ENCODE measurements around the gene ACTR3C.
A peak's percentile ranks its signal among the peaks of the same experiment; 100 is the strongest.
"Not testable (repeated sequence)": the region's sequence is repeated elsewhere in the genome, so short reads cannot be mapped to it uniquely, and the experiment has no call there.

The ACTR3C gene

DNA sequence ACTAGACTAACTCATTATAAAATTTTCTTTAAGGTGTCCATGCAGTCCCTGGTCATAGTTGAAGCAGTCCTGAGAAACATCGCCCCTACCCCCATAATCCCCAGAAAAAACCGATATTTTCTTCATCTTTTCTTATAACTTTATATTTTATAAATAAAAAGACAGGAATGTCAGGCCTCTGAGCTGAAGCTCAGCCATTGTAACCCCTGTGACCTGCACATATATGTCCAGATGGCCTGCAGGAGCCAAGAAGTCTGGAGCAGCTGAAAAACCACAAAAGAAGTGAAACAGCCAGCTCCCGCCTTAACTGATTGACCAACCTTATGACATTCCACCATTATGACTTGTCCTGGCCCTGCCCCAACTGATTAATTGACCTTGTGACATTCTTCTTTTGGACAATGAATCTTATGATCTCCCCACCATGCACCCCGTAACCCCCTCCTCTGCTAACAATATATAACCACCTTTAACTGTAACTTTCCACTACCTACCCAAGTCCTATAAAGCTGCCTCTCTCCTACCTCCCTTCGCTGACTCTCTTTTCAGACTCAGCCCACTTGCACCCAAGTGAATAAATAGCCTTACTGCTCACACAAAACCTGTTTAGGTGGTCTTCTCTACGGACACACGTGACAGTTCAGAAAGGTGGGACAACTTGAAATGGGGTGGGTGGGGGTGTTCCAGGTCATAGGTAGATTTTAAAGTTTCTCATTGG lies 10.5 kb downstream of the ACTR3C start:
- DNase-seq = not testable (repeated sequence)

DNA sequence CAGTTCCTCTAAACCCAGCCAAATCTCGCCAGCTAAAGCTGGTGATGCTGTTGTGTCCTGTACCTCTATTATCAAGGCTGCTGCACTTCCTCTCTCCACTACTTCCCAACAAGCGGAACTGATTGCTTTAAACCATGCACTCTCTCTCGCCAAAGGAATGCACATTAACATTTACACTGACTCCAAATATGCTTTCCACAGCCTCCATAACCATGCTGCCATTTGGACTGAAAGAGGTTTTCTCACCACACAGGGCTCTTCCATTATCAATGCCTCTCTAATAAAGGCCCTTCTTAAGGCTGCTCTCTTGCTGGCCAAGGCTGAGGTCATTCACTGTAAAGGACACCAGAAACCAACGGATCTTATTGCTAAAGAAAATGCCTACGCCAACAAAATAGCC lies 11.6 kb downstream of the ACTR3C start:
- DNase-seq = no peak

DNA sequence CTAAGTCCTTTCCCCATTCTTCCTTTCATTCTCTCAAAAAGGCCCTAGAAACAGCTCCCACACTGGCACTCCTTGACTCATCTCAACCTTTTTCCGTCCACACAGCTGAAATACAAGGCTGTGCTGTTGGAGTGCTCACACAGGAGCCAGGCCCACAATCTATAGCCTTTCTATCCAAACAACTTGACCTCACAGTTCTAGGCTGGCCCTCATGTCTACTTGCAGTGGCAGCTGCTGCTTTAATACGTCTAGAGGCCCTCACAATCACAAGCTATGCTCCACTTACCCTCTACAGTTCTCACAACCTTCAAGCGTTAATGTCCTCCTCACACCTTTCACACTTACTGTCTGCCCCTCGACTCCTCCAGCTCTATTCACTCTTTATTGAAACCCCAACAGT lies 12.2 kb downstream of the ACTR3C start:
- DNase-seq = no peak

DNA sequence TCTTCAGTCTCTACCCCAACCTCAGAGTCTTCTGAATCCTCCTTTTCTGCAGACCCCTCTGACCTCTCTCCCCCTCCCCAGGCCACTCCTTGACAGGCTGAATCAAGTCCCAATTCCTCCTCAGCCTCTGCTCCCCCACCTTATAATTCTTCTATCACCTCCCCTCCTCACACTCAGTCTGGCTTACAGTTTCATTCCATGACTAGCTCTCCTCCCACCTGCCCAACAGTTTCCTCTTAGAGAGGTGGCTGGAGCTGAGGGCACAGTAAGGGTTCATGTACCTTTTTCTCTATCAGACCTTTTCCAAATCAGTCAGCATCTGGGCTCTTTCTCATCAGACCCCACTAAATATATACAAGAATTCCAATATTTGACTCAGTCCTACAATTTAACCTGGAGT lies 14.8 kb downstream of the ACTR3C start:
- DNase-seq = no peak

DNA sequence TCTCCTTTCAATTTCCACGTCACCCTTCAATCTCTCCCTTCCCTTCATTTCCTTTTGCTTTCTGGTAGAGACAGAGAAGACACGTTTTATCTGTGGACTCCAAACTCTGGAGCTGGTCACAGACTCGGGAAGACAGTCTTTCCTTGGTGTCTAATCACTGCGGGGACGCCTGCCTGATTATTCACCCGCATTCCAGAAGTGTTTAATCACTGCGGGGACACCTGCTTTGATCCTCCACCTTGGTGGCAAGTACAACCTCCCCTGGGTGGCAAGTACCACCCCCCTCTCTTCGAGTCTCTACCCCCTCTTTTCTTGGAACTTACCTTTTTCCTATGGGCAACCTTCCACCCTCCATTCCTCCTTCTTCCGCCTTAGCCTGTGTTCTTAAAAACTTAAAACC lies 15.4 kb downstream of the ACTR3C start:
- DNase-seq = no peak

DNA sequence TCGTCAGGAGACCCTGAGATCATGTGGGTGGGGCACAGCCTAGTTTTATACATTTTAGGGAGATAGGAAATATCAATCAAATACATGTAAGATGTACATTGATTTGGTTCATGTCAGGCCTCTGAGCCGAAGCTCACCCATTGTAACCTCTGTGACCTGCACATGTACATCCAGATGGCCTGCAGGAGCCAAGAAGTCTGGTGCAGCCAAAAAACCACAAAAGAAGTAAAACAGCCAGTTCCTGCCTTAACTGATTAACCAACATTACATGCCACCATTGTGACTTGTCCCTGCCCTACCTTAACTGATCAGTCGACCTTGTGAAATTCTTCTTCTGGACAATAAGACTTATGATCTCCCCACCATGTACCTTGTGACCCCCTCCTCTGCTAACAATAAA lies 16.2 kb downstream of the ACTR3C start:
- DNase-seq = no peak

DNA sequence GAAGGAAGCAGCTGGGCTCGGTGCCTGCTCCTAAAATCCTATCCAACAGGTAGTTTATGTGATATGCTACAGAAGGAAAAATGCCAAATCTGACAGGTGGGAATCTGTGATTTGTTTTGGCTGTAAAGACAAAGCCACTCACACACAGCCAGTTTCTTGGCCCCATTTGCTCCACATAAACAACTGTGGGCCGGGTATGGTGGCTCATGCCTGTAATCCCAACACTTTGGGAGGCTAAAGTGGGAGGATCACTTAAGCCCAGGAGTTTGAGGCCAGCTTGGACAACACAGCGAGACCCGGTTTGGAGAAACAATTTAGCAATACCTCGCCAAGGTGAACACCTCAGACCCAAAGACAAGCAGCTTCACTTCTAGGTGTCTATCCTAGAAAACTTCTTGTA lies 17.0 kb downstream of the ACTR3C start:
- DNase-seq = not testable (repeated sequence)

DNA sequence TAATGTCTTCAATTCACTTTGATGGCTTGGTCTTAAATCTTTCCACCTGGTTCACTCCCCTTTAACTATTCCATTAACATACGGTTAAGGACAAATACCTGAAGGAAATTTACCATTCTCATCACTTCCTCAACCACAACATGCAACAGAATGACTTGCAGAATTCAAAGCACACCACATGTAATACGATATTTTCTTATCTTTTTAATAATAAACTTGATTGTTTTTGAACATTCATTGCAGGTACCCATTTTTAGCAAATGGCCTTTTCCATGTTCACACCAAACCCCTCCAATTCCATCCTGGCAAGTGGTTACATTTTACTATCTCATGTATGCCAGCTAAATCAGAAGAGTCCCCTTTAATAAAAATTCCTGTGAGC lies 17.5 kb downstream of the ACTR3C start:
- not testable (repeated sequence) for DNase-seq

DNA sequence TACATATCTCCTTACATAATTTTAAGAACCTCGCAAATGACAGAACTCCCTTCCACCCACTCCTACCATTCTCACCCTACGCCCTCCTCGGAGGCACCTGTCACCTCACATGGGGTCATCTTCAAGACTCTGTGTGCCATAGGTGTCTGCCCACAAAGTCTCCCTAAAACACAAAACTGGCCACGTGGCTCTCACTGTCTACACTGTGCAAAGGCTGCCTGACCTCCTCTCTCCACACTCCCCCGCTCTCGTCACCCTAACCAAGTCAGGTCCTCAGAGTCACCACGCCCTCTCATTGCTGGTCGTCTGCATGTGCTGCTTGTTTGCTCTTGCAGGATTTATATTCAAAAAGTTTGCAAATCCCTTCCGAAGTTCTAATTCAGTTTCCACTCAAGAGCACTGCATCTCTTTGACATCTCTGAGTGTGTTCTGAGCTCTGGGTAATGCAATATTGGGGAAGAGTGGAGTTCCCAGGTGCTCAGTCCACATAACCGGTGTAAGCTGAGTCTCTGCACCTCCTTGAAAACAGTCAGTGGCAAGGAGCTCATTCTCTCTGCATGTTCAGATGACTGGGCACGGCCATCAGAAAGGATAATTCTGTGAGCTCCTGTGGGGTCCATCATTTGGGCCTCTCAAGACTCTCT lies 18.0 kb downstream of the ACTR3C start:
- not testable (repeated sequence) for DNase-seq

DNA sequence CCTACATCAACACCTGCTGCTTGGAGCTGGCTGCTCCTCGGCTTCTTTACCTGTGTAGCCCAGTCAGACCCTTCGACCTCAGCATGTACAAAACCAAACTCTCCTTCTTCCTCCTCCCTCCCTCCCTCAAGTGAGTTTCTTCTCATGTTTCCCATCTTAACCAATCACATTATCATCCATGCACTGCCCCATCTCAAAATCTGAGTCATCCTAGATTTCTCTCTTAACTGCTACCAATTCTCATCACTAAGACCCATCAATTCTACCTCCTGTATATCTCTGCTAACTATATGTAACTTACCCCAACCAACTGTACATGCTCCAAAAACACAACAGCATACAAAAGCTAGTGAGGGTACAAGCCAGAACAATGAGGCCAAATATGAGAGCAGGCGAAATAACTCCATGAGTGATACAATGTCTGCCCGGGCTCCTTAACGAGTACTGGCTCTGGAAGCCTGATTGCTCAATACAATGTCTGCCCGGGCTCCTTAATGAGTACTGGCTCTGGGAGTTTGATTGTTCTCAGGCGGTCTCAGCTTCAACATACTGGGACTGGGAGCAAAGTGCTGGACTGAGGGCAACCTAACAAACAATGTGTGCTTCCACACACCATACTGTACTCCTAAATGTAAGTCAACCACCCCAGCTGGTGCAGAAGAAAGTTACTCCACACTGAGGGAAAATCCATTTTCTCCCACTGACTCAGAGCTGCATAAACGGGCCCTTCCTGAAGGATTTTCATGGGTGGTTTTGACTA lies 18.7 kb downstream of the ACTR3C start:
- not testable (repeated sequence) for DNase-seq

DNA sequence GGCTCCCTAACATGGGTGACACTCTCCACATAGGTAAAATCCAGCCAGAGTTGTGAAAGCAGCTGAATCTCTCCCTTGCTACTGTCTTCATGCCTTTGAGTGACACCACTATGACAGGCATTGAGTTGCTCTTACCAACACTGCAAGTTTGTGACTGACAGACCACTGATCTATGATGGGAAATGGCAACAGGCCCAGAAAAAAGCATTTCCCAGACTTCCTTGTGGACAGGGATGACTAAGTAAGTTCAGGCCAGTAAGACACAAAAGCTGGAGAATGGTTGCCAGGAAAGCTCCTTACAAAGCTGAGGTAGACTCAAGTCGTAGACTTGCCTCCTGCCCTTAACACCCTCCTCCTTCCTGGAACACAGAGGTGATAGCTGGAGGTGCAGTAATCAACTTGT lies 20.4 kb downstream of the ACTR3C start:
- DNase-seq = not testable (repeated sequence)

DNA sequence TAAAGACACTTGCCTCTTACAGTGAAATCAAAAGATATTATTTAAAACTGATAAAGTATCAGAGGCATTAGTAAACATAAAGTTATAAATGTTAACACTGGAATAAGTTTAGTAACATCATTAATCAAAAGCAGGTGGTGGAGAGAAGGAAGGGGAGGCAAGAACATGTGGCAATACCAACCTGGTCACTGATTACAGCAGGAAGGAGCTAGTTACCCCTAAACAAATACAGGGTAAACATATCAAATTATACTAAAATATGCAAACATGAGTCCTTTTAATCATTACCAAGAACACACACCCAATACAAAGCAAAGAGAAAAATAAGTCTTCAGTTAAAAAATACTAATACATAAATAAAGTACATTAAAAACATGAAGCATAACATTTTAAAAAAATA lies 25.4 kb downstream of the ACTR3C start:
- DNase-seq = not testable (repeated sequence)

DNA sequence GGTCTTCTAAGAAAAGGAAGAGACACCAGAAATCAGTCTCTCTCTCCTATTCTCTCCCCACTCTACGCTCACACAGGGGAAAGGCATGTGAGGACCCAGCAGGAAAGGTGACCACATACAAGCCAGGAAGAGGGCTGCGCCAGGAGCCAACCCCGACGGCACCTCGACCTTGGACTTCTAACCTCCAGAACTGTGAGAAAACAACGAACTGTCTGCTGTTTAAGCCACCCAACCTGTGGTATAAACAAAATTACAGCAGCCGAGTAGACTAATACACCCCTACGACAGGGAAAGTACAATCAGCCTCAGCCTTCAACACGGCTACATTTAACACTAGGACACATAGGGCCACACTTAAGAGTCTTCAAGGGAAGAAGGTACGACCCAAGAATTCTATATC lies 26.5 kb downstream of the ACTR3C start:
- not testable (repeated sequence) for DNase-seq

DNA sequence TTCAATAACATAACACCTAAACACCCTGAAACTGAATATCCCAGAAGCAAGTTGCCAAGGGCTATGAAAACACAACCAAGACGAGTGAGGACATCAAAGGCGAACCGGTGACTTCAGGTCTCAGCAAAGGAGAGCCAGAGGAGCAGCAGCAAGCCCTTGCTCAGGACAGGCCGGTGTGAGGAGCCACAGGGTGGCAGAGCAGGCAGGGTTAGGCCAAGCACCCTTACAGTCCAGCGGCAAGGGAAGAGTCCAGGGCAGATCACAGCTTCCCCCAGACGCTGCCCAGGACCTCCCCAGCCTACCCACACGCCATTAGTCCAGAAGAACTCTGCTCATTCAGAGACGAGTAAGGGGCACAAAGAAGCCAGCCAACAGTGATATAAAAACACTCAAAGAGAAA lies 27.7 kb downstream of the ACTR3C start:
- DNase-seq = not testable (repeated sequence)

DNA sequence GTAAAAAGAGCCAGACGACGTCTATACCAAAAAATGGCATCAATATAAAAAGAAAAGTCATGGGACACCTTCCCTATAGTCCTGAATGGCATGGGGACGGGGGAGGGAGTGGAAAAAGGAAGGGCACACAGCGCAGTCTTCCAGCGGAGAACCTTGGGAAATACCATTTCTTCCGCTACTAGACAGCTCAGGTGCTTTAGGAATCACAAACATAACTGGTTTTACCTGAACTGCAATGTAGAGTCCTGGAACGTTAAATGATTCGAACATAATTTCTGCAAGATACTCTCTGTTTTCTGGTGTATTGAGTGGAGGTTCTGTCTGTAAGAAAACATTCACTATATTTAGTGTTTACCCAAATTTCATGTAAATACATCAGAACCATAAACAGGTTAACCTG lies 28.3 kb downstream of the ACTR3C start:
- DNase-seq = not testable (repeated sequence)

DNA sequence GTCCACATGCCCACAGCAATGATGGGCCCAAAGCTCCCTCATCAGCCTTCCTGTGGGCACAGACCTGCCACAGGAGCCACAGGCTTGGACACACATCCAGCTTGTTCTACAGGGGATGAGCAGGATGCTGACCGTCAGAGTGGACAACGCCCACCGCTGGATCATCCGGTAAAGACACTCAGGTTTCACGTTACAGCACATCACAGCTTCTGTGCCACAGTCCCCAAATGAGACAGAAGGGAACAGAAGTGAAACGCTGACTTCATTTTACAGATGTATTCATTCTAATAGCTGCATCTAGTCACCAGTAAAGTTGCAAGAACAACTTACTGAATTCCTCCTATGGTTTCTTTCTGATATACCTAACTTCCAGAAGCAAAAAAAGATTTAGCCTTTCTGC lies 33.0 kb downstream of the ACTR3C start:
- not testable (repeated sequence) for DNase-seq

DNA sequence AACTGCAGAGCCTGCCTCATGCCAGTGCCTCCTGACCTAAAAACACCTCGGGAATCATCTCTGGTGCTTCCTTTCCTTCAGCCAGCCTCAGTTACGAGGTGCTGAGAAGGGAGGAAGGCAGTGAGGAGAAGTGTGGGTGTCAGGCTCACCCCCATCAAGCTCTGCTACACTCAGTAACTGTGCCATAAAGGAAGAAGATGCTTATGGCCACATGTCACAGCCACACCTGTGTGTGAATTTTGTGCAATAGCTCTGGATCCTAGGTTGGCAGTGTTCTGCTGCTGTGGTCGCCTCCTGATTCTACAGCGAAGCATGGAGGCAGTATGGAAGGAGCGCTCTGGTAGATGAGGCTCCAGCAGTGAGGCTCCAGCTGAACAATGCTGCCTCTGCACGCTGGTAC lies 34.5 kb downstream of the ACTR3C start:
- DNase-seq = not testable (repeated sequence)

DNA sequence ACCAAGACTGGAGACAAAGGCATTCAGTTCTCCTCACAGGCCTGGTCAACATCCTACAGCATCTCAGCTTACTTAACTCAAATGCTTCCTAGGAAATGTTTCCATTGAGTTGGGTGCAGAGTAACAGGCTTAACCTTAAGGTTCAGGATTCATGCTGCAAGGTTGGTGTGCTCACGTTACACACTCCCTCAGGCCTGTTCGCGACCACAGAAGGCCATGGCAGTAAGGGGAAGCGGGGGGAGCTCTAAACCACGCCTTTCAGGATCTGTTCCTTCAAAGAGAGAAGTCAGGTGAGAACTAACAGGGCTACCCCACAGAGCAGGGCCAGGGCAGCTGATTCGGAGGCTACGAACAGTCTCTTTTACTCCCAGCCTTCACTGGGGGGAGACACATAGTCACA lies 35.5 kb downstream of the ACTR3C start:
- DNase-seq = not testable (repeated sequence)

DNA sequence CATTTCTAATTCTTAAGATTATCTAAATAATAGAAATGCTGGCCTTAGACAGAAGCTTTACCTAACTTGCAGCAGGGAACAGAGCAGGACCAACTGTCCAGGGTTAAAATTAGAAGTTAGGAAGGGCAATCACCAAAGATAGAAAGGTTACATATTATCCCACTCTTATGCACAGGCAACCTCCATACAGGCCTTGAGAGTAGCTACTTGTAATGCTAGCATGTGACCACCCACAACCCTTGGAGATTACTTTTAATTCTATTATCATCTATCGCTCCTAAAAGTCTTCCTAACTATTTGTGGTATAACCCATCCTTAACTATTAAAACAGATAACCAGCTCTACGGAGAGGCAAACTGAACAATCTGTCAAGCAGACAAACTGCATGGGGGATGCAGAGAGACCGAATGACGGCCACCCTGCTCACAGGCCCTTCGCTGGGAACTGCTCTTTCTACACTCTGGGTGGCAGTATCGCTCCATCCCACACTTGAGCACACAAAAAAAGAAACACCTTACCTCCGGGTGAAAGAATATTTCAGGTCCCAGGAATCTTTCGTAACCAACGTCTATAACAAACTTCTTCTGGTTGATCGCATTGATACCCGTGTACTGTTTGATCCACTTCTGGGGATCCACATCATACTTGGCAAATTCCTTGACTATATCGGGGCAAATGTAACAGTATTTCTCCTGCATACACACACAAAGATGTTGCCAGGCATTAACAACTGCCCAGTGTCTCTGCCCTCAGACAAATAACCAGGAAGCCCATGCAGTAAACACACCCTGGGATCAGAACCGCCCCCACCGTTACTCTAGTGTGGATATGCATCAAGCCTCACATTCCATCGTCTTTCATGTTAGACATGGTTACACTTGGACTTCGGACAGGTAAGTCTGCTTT lies 37.2 kb downstream of the ACTR3C start:
- DNase-seq = peak; percentile 13 to 17

DNA sequence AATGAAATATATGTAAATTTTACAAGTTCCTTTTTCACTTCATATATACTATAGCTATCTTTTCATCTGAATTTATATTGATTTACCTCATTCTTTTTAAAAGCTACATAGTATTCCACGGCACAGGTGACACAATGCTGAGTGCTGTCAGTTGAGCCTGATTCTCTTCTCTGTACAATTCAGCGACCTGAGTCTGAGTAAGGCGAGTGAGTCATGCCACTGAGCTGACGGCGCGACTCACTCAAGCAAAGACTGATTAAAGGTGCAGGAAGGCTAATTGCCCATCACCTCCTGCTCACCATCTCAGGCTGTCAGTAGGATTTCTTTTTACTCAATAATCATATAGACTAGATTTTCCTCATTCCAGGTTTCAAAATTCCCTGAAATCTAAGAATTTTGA lies 39.7 kb downstream of the ACTR3C start:
- not testable (repeated sequence) for DNase-seq

DNA sequence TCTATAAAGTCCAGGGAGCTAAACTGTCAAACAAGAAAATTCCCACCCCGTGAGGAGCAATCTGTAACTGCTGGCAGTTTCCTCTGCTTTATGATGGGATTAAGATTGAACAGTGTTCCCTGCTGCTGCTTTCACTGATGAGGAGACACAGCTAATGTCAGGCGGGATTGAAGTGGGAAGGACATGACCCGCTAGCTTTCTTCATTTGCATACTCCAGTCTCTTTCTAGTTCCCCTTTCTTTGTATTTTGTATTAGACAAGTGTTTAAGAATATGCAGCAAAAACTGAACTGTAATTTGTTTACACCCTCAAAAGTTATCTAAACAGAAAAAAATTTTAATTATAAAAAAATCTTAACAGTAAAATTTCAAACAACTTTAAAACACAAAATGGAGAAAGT lies 40.2 kb downstream of the ACTR3C start:
- not testable (repeated sequence) for DNase-seq

DNA sequence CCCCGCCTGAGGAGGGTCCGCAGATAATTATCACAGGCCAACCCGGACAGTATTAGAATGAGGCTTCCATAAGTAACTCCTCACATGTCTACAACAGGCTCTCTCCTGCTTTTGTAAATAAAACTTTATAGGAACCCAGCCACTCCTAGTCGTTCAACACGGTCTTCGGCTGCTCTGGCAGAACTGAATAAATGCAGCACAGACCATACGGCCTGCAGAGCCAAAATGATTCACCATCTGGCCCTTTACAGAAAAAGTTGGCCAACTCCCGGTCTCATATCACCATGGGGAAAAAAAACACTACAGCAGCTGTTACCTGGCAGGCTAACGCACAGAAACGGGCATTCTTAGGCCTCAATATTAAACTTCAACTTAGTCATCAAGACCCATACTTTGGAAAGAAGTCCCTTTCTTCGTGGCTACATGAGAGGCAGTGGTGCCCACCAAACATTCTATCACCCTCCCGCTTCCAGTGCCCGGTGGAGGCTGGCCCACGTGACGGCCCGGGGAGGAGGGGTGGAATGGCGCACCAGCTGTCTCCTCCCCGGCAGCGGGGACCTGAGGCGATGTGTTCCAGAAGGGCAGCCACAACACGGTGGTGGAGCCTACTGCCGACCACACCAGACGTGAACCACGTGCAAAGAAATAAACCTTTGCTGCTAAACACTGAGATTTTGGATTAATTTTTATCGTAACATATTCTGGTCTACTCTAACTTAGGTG lies 41.5 kb downstream of the ACTR3C start:
- DNase-seq = not testable (repeated sequence)
